Fibroblast of lung (primary cell): ENCODE data around the gene PDE4B. TPM values are rescaled to one million over a fixed set of nuclear protein-coding genes. Genes with fewer than 3 reads are reported as not detected.

ENCODE experiments used
- DNase-seq, 2 donors: peaks; one replicate each; pipeline versions ENCODE4 v3.0.0 to v3.0.0-alpha.2; 2010; ENCODE audit warnings: low read depth in 2 of 2
- H2AFZ ChIP-seq: 2 replicates; pipeline ENCODE4 v1.5.1; 2012; ENCODE audit warnings: low read length, control low read depth, inconsistent platforms
- H3K27ac ChIP-seq: 2 replicates; pipeline ENCODE4 v1.5.1; 2011; ENCODE audit warnings: low read length, control low read depth; ENCODE audit not compliant: insufficient read depth
- H3K27me3 ChIP-seq: 2 replicates; pipeline ENCODE4 v1.5.1; 2011; ENCODE audit warnings: mild to moderate bottlenecking, low read length; ENCODE audit not compliant: control insufficient read depth, insufficient read depth
- H3K36me3 ChIP-seq: 2 replicates; pipeline ENCODE4 v1.5.1; 2011; ENCODE audit warnings: low read length; ENCODE audit not compliant: control insufficient read depth, insufficient read depth
- H3K4me1 ChIP-seq: 2 replicates; pipeline ENCODE4 v1.5.1; 2011; ENCODE audit warnings: low read length; ENCODE audit not compliant: control insufficient read depth, insufficient read depth; ENCODE audit errors: extremely low read depth
- H3K4me2 ChIP-seq: 2 replicates; pipeline ENCODE4 v1.5.1; 2011; ENCODE audit warnings: low read length, control low read depth; ENCODE audit not compliant: insufficient read depth; ENCODE audit errors: extremely low read depth
- H3K4me3 ChIP-seq, 4 experiments: fragments of 200-600 bp in 1 of 4; sonication (generic) in 1 of 4; replicated peaks in 1 of 4; 2 replicates each; pipeline ENCODE4 v1.5.1; 2011 to 2016; ENCODE audit warnings: low read length in 4 of 4, low read depth in 3 of 4, mild to moderate bottlenecking in 3 of 4, control low read depth in 2 of 4, inconsistent platforms in 1 of 4, mixed read lengths in 1 of 4; ENCODE audit not compliant: insufficient read depth in 1 of 4; ENCODE audit errors: control extremely low read depth in 1 of 4
- H3K79me2 ChIP-seq: 2 replicates; pipeline ENCODE4 v1.5.1; 2012; ENCODE audit warnings: mild to moderate bottlenecking, low read length, inconsistent platforms; ENCODE audit not compliant: control insufficient read depth, insufficient read depth
- H3K9ac ChIP-seq: 2 replicates; pipeline ENCODE4 v1.5.1; 2011; ENCODE audit warnings: mild to moderate bottlenecking, low read length, control low read depth; ENCODE audit not compliant: insufficient read depth
- H3K9me3 ChIP-seq: 2 replicates; pipeline ENCODE4 v1.5.1; 2012; ENCODE audit warnings: low read depth, low read length; ENCODE audit not compliant: control insufficient read depth, insufficient read depth
- H4K20me1 ChIP-seq: 2 replicates; pipeline ENCODE4 v1.5.1; 2011; ENCODE audit warnings: low read length; ENCODE audit not compliant: control insufficient read depth, insufficient read depth; ENCODE audit errors: extremely low read depth
- EZH2 ChIP-seq: IDR thresholded peaks from 2 replicates; pipeline ENCODE4 v1.5.1; 2012; ENCODE audit warnings: low read length, control low read depth, mild to moderate bottlenecking; ENCODE audit errors: missing control alignments
- polyA plus RNA-seq, 2 donors: library from polyadenylated mRNA; depleted of rRNA in 1 of 2; stranded (reverse) in 1 of 2; unstranded in 1 of 2; fragments of >200 nt; gene quantifications; 2 replicates each; pipeline ENCODE4 v1.2.1, GENCODE V29; 2011 to 2012; ENCODE audit warnings: missing spikeins in 1 of 2
- total RNA-seq: library from RNA; depleted of rRNA; stranded (reverse); fragments of >200 nt; gene quantifications from 2 replicates; pipeline ENCODE4 v1.2.1, GENCODE V29; 2014
- TF ChIP-seq, protein P1 (sequence below), 2 donors: IDR thresholded peaks in 1 of 2; conservative IDR thresholded peaks in 1 of 2; 1 replicate in 1 of 2; 2 replicates in 1 of 2; pipeline ENCODE4 v1.5.1; 2011 to 2012; ENCODE audit warnings: low read length in 2 of 2, control low read depth in 1 of 2, inconsistent platforms in 1 of 2, low read depth in 1 of 2, mild to moderate bottlenecking in 1 of 2

The PDE4B gene
- total and polyA plus RNA-seq, 2 donors (not counting 1 experiment from before 2014, with no cell fraction given) = 3.7 to 19.8 TPM

GRCh38 chr1:66143651-66144050 is 351.0 kb downstream of the PDE4B start:
- TF ChIP-seq, protein P1, sequence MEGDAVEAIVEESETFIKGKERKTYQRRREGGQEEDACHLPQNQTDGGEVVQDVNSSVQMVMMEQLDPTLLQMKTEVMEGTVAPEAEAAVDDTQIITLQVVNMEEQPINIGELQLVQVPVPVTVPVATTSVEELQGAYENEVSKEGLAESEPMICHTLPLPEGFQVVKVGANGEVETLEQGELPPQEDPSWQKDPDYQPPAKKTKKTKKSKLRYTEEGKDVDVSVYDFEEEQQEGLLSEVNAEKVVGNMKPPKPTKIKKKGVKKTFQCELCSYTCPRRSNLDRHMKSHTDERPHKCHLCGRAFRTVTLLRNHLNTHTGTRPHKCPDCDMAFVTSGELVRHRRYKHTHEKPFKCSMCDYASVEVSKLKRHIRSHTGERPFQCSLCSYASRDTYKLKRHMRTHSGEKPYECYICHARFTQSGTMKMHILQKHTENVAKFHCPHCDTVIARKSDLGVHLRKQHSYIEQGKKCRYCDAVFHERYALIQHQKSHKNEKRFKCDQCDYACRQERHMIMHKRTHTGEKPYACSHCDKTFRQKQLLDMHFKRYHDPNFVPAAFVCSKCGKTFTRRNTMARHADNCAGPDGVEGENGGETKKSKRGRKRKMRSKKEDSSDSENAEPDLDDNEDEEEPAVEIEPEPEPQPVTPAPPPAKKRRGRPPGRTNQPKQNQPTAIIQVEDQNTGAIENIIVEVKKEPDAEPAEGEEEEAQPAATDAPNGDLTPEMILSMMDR (conservative IDR thresholded peaks at IDR 0.05 in 1 of 2, IDR thresholded peaks at IDR 0.05 in 1 of 2; ENCODE audit: low read depth in 1 of 2, low read length in 2 of 2) = no peak
- no peak for TF ChIP-seq EZH2
- Histone ChIP-seq H4K20me1 (no peaks in the 10 kb centered on the region), H3K4me3 (no peak overlapping the region), H3K36me3 (no peaks in the 10 kb centered on the region), H2AFZ (no peak overlapping the region), H3K4me2 (no peak overlapping the region), H3K79me2 (no peaks in the 10 kb centered on the region), H3K9me3 (no peaks in the 10 kb centered on the region), H3K4me1 (no peaks in the 10 kb centered on the region), H3K27me3 (no peaks in the 10 kb centered on the region), H3K27ac (no peak overlapping the region), H3K9ac (no peak overlapping the region)
- DNase-seq = no peak

DNA sequence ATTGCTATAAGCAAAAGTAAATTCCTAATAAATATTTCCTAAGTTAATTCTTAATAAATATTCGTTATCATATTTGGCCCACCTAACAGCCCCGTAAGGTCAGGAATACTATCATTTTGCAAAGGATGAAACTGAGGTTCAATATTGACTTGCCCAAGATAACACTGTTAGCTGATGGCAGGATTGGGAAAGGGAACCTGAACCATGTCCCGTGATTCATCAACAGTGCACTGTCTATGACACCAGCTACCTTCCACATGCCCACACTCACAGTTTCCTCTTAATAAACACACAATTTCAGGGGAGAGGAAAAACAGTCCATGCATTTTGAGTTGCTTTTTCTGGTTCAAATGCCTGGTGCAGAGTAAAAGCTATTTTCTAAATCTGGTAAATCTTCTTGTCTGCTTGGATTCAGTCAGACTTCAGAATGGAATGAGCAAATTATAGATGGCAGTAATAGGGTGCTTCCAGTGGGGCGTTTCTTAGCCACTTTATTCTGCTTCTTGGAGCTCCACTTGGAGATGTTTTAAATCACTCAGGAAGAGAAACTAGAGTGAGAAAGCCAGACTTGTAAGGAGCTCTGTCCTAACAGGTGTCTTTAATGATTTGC is 354.6 kb downstream of the PDE4B start:
- Histone ChIP-seq H3K4me2 (no peak overlapping the region), H3K27me3 (no peaks in the 10 kb centered on the region), H3K9me3 (no peaks in the 10 kb centered on the region), H3K4me3 (no peak overlapping the region), H4K20me1 (no peaks in the 10 kb centered on the region), H3K9ac (no peak overlapping the region), H3K27ac (no peak overlapping the region), H3K4me1 (no peaks in the 10 kb centered on the region), H2AFZ (no peak overlapping the region), H3K79me2 (no peaks in the 10 kb centered on the region), H3K36me3 (no peaks in the 10 kb centered on the region)
- TF ChIP-seq, protein P1 (conservative IDR thresholded peaks at IDR 0.05 in 1 of 2, IDR thresholded peaks at IDR 0.05 in 1 of 2; ENCODE audit: low read depth in 1 of 2, low read length in 2 of 2) = no peak
- TF ChIP-seq EZH2 = no peak
- no peak for DNase-seq

DNA sequence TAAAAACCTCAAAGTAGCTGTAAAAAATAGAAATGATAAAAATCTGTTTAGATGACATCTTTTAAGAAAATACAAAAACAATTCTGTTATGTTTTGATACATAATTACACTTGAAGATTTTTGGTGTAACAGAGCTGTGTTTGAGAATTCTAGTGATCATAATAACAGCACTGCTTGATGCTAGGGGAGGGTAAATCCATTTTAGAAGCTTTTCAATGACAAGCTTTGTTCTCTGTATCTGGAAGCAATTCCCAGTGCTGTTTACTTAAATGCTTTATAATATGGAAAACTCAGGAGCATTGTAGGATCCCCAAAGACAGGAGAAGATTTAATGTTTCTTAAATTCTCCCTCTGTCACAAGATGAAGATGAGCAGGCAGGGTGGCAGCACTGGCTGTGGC is 359.3 kb downstream of the PDE4B start:
- no peaks in the 10 kb centered on the region for H3K9me3 ChIP-seq
- TF ChIP-seq EZH2 = no peak
- TF ChIP-seq, protein P1 (conservative IDR thresholded peaks at IDR 0.05 in 1 of 2, IDR thresholded peaks at IDR 0.05 in 1 of 2; ENCODE audit: low read depth in 1 of 2, low read length in 2 of 2) = no peak
- no peaks in the 10 kb centered on the region for H3K36me3 ChIP-seq
- no peak overlapping the region for H3K4me2 ChIP-seq
- peaks cover 2% of the 10 kb centered on the region for H3K27me3 ChIP-seq
- no peak overlapping the region for H3K27ac ChIP-seq
- H3K79me2 ChIP-seq = no peaks in the 10 kb centered on the region
- H3K4me1 ChIP-seq = no peaks in the 10 kb centered on the region
- H4K20me1 ChIP-seq = no peaks in the 10 kb centered on the region
- H3K4me3 ChIP-seq = no peak overlapping the region
- no peak overlapping the region for H3K9ac ChIP-seq
- DNase-seq = no peak
- H2AFZ ChIP-seq = no peak overlapping the region
